ENCODE data around the gene ZNF615. TPM values are rescaled to one million over a fixed set of nuclear protein-coding genes. Genes with fewer than 3 reads are reported as not detected.

Gene ZNF615
- 2.2 to 5.9 TPM (median 3.4 TPM) in 5 replicates for total RNA-seq (2022; extraction: Qiagen RNA extraction)

GRCh38 chr19:52007806-52008557 lies at the start of gene ZNF615:
TSS of gene ZNF615 (minus strand) at chr19:52008211. CDS start at chr19:52003711, 4,500 bp downstream.

GRCh38 chr19:52048555-52049501 lies 40.8 kb upstream of the ZNF615 start, which contains the start of gene ZNF432:
TSS of gene ZNF432 (minus strand) at chr19:52048838. CDS start at chr19:52046868, 1,970 bp downstream.

GRCh38 chr19:52028027-52028779 lies 20.2 kb upstream of the ZNF615 start, which contains the start of gene ZNF614:
TSS of gene ZNF614 (minus strand) at chr19:52028379. CDS start at chr19:52025745, 2,634 bp downstream.

GRCh38 chr19:51986309-51987291 lies 21.4 kb downstream of the ZNF615 start, which contains the start of gene ZNF350:
TSS of gene ZNF350 (minus strand) at chr19:51986840. CDS start at chr19:51974360, 12,480 bp downstream.

Other genes with a start within 250 kb of the ZNF615 start
- gene FPR2, start 247.0 kb downstream of the ZNF615 start, total RNA-seq (2022; extraction: Qiagen RNA extraction), result not detected in 5 replicates
- not detected in 5 replicates for gene FPR3, start 213.1 kb downstream of the ZNF615 start, total RNA-seq (2022; extraction: Qiagen RNA extraction)
- gene ZNF577, start 120.3 kb downstream of the ZNF615 start, total RNA-seq (2022; extraction: Qiagen RNA extraction), result 0.08 to 0.17 TPM (median 0.09 TPM) in 4 of 5 replicates, not detected in the other
- gene ZNF649, start 103.2 kb downstream of the ZNF615 start, total RNA-seq (2022; extraction: Qiagen RNA extraction), result 0.17 to 0.41 TPM (median 0.22 TPM) in 5 replicates
- 0.63 to 1.9 TPM (median 1.5 TPM) in 5 replicates for gene ZNF613, start 80.7 kb downstream of the ZNF615 start, total RNA-seq (2022; extraction: Qiagen RNA extraction)
- gene ZNF350, start 21.4 kb downstream of the ZNF615 start, total RNA-seq (2022; extraction: Qiagen RNA extraction), result 3.3 to 6.3 TPM (median 3.6 TPM) in 5 replicates
- 2.5 to 3.8 TPM (median 3.1 TPM) in 5 replicates for gene ZNF614, start 20.2 kb upstream of the ZNF615 start, total RNA-seq (2022; extraction: Qiagen RNA extraction)
- gene ZNF432, start 40.6 kb upstream of the ZNF615 start, total RNA-seq (2022; extraction: Qiagen RNA extraction), result 1.3 to 1.9 TPM (median 1.6 TPM) in 5 replicates
- 1.5 to 2.4 TPM (median 2.3 TPM) in 5 replicates for gene ZNF841, start 87.6 kb upstream of the ZNF615 start, total RNA-seq (2022; extraction: Qiagen RNA extraction)
- 0.52 to 0.85 TPM (median 0.75 TPM) in 5 replicates for gene ZNF616, start 131.7 kb upstream of the ZNF615 start, total RNA-seq (2022; extraction: Qiagen RNA extraction)
- gene ZNF836, start 163.4 kb upstream of the ZNF615 start, total RNA-seq (2022; extraction: Qiagen RNA extraction), result 0.45 to 1.2 TPM (median 0.88 TPM) in 5 replicates
- gene PPP2R1A, start 181.8 kb upstream of the ZNF615 start, total RNA-seq (2022; extraction: Qiagen RNA extraction), result 178 to 309 TPM (median 306 TPM) in 5 replicates

Data from A549 treated with Hydrocortisone at 1 μM for 4 hours (cell line).